ENCODE results near the gene TMEM161B.

- TF ChIP-seq CTCF (IDR thresholded peaks at IDR 0.05) (no peak), POLR2A (IDR thresholded peaks at IDR 0.05) (no peak)
Observed at GRCh38 chr5:88269222-88269771, 652 bp upstream of the TMEM161B start.

Data from heart left ventricle (tissue), 13 donors.